ENCODE measurements around the gene ANO1. TPM values are rescaled to one million over a fixed set of nuclear protein-coding genes. Genes with fewer than 3 reads are reported as not detected.

Gene ANO1
- total RNA-seq = 100 to 1,000 TPM in 3 of 6 experiments, 10 to 100 TPM in 3; 32.1 to 292 (median 78.0) TPM
- long read RNA-seq, partial matches to known transcripts = 6 of 18 reads
- long read RNA-seq, other reads (novel, unspliced or antisense) = 12 of 18 reads

GRCh38 chr11:70078095-70078780, at the start of gene ANO1:
ANO1 (plus strand) TSS chr11:70078317; CDS start chr11:70078607, 290 bp downstream.
- Histone ChIP-seq H3K4me3 (peak within 1 kb of the TSS; percentile 12 to 40 (median 35)), H3K27me3 (no peaks in the 10 kb centered on the region), H3K4me1 (peaks cover 0 to 47% (median 16%) of the 10 kb centered on the region in 4 donors), H3K9me3 (no peaks in the 10 kb centered on the region), H3K27ac (peak within 1 kb of the TSS in 1 of 3 donors; percentile 27), H3K36me3 (no peaks in the 10 kb centered on the region)
- no peak for TF ChIP-seq POLR2A (IDR thresholded peaks at IDR 0.05)
- peak in 3 of 4 donors; percentile 15 to 31 (median 29) for TF ChIP-seq CTCF (IDR thresholded peaks at IDR 0.05)
- 1% methylated on average over 9 of the region's 87 CpGs for WGBS (ENCODE audit: insufficient coverage, low coverage, low lambda C conversion rate, missing lambda C conversion rate)
- intact Hi-C loops (cut with DNase I) = no loop called here
- DNase-seq = peak in 2 of 3 donors; percentile 48 to 49
- peak; percentile 44 to 56 (median 48) for ATAC-seq

- H3K4me1 ChIP-seq = peaks cover 0 to 38% (median 18%) of the 10 kb centered on the region in 4 donors
- peak overlapping the region; percentile 53 to 77 (median 53) for H3K27ac ChIP-seq
- no peaks in the 10 kb centered on the region for H3K27me3 ChIP-seq
- intact Hi-C loops (cut with DNase I) = no loop called here
- ATAC-seq (peak; percentile 94 to 98 (median 95)), DNase-seq (peak; percentile 82 to 92 (median 89))
- TF ChIP-seq CTCF (IDR thresholded peaks at IDR 0.05) = no peak
- TF ChIP-seq POLR2A (IDR thresholded peaks at IDR 0.05) = peak; percentile 13
- H3K9me3 ChIP-seq = no peaks in the 10 kb centered on the region
- no peak overlapping the region for H3K4me3 ChIP-seq
- H3K36me3 ChIP-seq = peaks cover 0 to 6% (median 0%) of the 10 kb centered on the region in 4 donors
- WGBS (ENCODE audit: insufficient coverage, low coverage, low lambda C conversion rate, missing lambda C conversion rate) = 32% methylated on average over 11 of the region's 14 CpGs
These were observed 48.8 kb upstream of the ANO1 start for GRCh38 chr11:70029115-70029860.

- ATAC-seq (no peak), DNase-seq (no peak)
- Histone ChIP-seq H3K27ac (peak overlapping the region; percentile 53 to 77 (median 53)), H3K36me3 (peaks cover 0 to 6% (median 0%) of the 10 kb centered on the region in 4 donors), H3K4me3 (no peak overlapping the region), H3K4me1 (peaks cover 0 to 44% (median 21%) of the 10 kb centered on the region in 4 donors), H3K9me3 (no peaks in the 10 kb centered on the region), H3K27me3 (no peaks in the 10 kb centered on the region)
- WGBS (ENCODE audit: insufficient coverage, low coverage, low lambda C conversion rate, missing lambda C conversion rate) = 90% methylated on average over 2 of the region's 9 CpGs
- intact Hi-C loops (cut with DNase I) = no loop called here
- TF ChIP-seq POLR2A (IDR thresholded peaks at IDR 0.05) = no peak
- no peak for TF ChIP-seq CTCF (IDR thresholded peaks at IDR 0.05)
These were observed 48.2 kb upstream of the ANO1 start for GRCh38 chr11:70029861-70030380.

GRCh38 chr11:70030412-70030811, 47.7 kb upstream of the ANO1 start:
- DNase-seq (no peak), ATAC-seq (no peak)
- Histone ChIP-seq H3K27ac (peak overlapping the region in 1 of 3 donors; percentile 77), H3K4me1 (peaks cover 0 to 49% (median 24%) of the 10 kb centered on the region in 4 donors), H3K36me3 (peaks cover 0 to 6% (median 0%) of the 10 kb centered on the region in 4 donors), H3K4me3 (no peak overlapping the region), H3K27me3 (no peaks in the 10 kb centered on the region), H3K9me3 (no peaks in the 10 kb centered on the region)
- intact Hi-C loops (cut with DNase I) = no loop called here
- 79% methylated on average over 4 of the region's 7 CpGs for WGBS (ENCODE audit: insufficient coverage, low coverage, low lambda C conversion rate, missing lambda C conversion rate)
- TF ChIP-seq POLR2A (IDR thresholded peaks at IDR 0.05) = no peak
- TF ChIP-seq CTCF (IDR thresholded peaks at IDR 0.05) = no peak
